ENCODE measurements around the gene RECQL. TPM values are rescaled to one million over a fixed set of nuclear protein-coding genes. Genes with fewer than 3 reads are reported as not detected.

The RECQL gene
- total and polyA plus RNA-seq, 4 donors, result 13.6 to 47.0 (median 28.6) TPM

DNA sequence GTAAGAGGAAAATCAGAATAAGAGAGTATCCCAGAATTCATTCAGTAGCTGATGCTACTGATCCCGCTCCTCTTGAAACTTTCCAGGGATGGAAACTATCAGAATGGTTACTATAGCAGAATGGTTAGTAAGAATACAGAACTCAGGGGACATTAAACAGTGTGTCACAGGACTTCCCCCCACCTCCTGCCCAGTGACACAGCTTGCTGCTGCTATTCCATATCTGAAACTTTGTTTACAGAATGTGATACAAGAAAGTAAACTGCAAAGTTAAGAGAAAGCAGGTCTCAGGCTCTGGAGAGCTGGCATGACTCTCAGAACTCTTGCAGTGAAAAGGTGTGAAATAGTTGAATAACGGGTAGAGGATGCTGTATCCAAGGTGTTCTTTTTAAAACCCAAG lies 28.0 kb upstream of the RECQL start:
- H3K9me3 ChIP-seq (ENCODE audit: control insufficient read depth, insufficient read depth, low read length), result no peaks in the 10 kb centered on the region
- 75% methylated on average over 1 of the region's 2 CpGs for WGBS (ENCODE audit: insufficient coverage)
- H3K27ac ChIP-seq (ENCODE audit: low read depth, low read length), result no peak overlapping the region
- no peak overlapping the region for H3K4me3 ChIP-seq (ENCODE audit: low read depth, low read length)
- peaks cover 6% of the 10 kb centered on the region for H3K4me1 ChIP-seq (ENCODE audit: control insufficient read depth, insufficient read depth, low read length)
- no peaks in the 10 kb centered on the region for H3K36me3 ChIP-seq (ENCODE audit: control insufficient read depth, insufficient read depth, low read length)
- H3K27me3 ChIP-seq (ENCODE audit: control insufficient read depth, insufficient read depth, low read length), result peaks cover 9% of the 10 kb centered on the region
- DNase-seq (ENCODE audit: low read depth in 4 of 6, low spot score in 6 of 6), result no peak

DNA sequence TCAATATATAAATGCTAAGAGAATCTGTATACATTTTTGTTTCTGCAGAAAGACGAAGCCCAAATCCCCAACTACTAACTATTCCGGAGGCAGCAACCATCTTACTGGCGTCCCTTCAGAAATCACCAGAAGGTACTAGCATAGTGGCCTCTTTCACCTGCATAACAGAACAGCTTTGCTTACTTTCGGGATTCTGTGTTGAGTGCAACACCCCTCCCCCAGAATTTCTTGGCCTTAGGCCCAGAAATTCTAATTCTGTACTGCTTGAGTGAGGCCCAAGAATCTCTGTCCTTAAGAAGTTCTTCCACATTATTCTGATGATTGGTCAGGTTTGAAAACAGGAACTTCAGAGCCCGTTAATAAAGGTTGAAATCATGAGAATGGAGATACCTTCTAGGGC lies 27.5 kb upstream of the RECQL start:
- Histone ChIP-seq H3K27ac (ENCODE audit: low read depth, low read length) (no peak overlapping the region), H3K4me1 (ENCODE audit: control insufficient read depth, insufficient read depth, low read length) (peaks cover 6% of the 10 kb centered on the region), H3K9me3 (ENCODE audit: control insufficient read depth, insufficient read depth, low read length) (no peaks in the 10 kb centered on the region), H3K4me3 (ENCODE audit: low read depth, low read length) (no peak overlapping the region), H3K27me3 (ENCODE audit: control insufficient read depth, insufficient read depth, low read length) (peaks cover 9% of the 10 kb centered on the region), H3K36me3 (ENCODE audit: control insufficient read depth, insufficient read depth, low read length) (no peaks in the 10 kb centered on the region)
- peak in 1 of 6 donors; percentile 16 for DNase-seq (ENCODE audit: low read depth in 4 of 6, low spot score in 6 of 6)
- 59% methylated on average over 4 of the region's 5 CpGs for WGBS (ENCODE audit: insufficient coverage)

DNA sequence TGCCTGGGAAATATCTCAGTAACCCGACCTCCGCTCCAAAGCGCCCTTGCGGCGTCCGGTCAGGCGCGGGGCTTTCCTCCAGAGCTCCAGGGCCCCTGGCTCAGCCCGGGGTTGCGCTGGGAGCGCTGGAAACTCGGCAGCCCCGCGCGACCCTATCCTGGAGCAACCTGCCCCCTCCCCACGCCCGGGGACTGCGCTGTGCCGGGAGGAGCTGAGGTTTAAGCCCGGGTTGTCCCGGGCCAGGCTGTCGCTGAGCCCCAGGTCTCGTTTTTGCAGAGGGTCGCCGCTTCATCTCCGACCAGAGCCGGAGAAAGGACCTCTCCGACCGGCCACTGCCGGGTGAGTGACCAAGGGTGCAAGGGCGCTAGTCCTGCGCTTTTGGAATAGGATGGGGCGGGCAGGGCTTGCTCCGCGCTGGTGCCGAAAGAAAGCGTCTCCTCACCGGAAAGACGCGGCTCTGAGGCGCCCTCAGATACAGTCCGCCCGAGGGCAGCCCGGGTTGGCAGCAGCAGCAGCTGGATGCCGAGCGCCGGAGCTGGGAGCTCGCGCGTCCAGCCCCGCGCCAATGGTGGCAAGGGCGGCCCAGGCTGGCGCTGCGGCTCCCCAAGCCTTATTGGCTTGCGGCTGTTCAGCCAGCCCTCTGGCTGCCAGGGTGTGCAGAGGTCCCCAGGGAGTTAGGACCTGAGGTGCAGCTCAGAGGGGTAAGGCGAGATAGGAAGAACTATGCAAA lies 26.2 kb upstream of the RECQL start:
- peaks cover 9% of the 10 kb centered on the region for H3K27me3 ChIP-seq (ENCODE audit: control insufficient read depth, insufficient read depth, low read length)
- H3K36me3 ChIP-seq (ENCODE audit: control insufficient read depth, insufficient read depth, low read length), result no peaks in the 10 kb centered on the region
- peak overlapping the region; percentile 67 for H3K4me3 ChIP-seq (ENCODE audit: low read depth, low read length)
- H3K27ac ChIP-seq (ENCODE audit: low read depth, low read length), result peak overlapping the region; percentile 18
- DNase-seq (ENCODE audit: low read depth in 4 of 6, low spot score in 6 of 6), result peak in 3 of 6 donors; percentile 35 to 79 (median 72)
- H3K4me1 ChIP-seq (ENCODE audit: control insufficient read depth, insufficient read depth, low read length), result peaks cover 6% of the 10 kb centered on the region
- 0% methylated on average over 57 of the region's 57 CpGs for WGBS (ENCODE audit: insufficient coverage)
- H3K9me3 ChIP-seq (ENCODE audit: control insufficient read depth, insufficient read depth, low read length), result no peaks in the 10 kb centered on the region

DNA sequence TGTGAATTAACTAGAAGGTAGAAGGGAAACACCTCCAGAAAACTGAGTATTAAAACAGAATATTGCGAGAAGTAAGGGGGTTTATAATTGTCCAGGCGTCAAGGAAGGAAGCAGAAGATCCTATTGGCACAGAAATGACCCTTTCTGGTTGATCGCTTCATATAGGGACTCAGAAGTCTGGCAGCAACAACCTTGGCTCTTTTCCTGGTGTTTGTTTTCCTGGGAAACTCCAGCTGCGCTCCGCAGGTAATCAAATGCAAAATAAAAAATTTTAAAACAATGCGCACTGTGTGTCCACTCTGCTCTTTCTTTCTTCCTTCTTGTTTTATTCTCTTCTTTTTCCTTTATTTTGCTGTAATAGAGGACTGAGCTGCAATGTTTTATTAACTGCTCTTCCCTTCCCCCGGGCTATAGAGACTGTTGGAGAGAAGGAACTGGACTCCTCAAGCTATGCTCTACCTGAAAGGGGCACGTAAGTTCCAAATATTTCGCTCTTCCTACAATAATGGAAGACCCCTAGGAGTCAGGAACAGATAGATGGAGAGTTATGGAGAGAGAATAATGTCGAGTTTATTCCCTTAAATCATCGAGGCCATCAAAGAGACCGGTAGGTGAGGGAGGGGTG lies 25.4 kb upstream of the RECQL start:
- no peak overlapping the region for H3K27ac ChIP-seq (ENCODE audit: low read depth, low read length)
- no peaks in the 10 kb centered on the region for H3K9me3 ChIP-seq (ENCODE audit: control insufficient read depth, insufficient read depth, low read length)
- peak overlapping the region; percentile 67 for H3K4me3 ChIP-seq (ENCODE audit: low read depth, low read length)
- peak in 2 of 6 donors; percentile 3 to 24 for DNase-seq (ENCODE audit: low read depth in 4 of 6, low spot score in 6 of 6)
- no peaks in the 10 kb centered on the region for H3K36me3 ChIP-seq (ENCODE audit: control insufficient read depth, insufficient read depth, low read length)
- peaks cover 6% of the 10 kb centered on the region for H3K4me1 ChIP-seq (ENCODE audit: control insufficient read depth, insufficient read depth, low read length)
- H3K27me3 ChIP-seq (ENCODE audit: control insufficient read depth, insufficient read depth, low read length), result peaks cover 9% of the 10 kb centered on the region
- 35% methylated on average over 5 of the region's 12 CpGs for WGBS (ENCODE audit: insufficient coverage)

DNA sequence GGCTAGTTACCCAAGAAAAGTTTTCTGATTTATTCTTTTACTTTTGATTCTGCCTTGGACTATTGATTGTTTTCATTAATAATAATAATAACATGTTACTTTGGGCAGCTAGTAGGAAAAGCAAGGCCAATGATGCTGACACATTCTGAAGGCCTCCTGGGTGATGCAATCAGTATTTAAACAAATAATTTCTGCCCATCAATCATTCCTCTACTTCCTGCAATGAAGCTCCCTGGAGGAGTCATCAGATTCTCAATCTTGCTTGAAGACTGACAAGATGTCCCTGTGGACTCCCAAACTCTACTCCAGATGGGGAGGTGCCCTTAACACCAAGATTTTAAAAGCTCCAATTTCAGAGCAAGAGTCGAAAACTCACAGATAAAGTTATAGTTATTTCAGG lies 24.6 kb upstream of the RECQL start, which contains the start of gene SPX:
TSS of gene SPX (plus strand) at position 244 of the 400 bp plus-strand sequence. CDS start 177 bp downstream, outside the sequence.
- no peak for DNase-seq (ENCODE audit: low read depth in 4 of 6, low spot score in 6 of 6)
- Histone ChIP-seq H3K27ac (ENCODE audit: low read depth, low read length) (no peak within 1 kb of the TSS), H3K4me3 (ENCODE audit: low read depth, low read length) (peak within 1 kb of the TSS; percentile 67), H3K27me3 (ENCODE audit: control insufficient read depth, insufficient read depth, low read length) (peaks cover 9% of the 10 kb centered on the region), H3K4me1 (ENCODE audit: control insufficient read depth, insufficient read depth, low read length) (peaks cover 6% of the 10 kb centered on the region), H3K36me3 (ENCODE audit: control insufficient read depth, insufficient read depth, low read length) (no peaks in the 10 kb centered on the region), H3K9me3 (ENCODE audit: control insufficient read depth, insufficient read depth, low read length) (no peaks in the 10 kb centered on the region)
- WGBS (ENCODE audit: insufficient coverage), result no CpG with 5 or more reads among the region's 1 CpG

DNA sequence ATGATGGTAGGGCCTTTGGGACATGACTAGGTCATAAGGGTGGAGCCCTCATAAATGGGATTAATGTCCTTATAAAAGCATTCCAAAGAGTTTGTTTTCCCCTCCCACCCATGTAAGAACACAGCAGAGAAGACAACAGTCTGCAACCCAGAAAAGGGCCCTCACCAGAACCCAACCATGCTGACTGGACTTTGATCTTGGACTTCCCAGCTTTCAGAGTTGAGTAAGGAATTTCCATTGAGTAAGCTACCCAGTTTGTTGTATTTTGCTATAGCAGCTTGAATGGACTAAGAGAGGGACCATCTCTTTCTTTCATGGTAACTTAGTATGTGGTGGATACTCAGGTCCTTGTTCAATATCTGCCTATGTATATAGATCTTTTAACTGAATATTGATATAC lies 21.7 kb upstream of the RECQL start:
- H3K36me3 ChIP-seq (ENCODE audit: control insufficient read depth, insufficient read depth, low read length), result no peaks in the 10 kb centered on the region

DNA sequence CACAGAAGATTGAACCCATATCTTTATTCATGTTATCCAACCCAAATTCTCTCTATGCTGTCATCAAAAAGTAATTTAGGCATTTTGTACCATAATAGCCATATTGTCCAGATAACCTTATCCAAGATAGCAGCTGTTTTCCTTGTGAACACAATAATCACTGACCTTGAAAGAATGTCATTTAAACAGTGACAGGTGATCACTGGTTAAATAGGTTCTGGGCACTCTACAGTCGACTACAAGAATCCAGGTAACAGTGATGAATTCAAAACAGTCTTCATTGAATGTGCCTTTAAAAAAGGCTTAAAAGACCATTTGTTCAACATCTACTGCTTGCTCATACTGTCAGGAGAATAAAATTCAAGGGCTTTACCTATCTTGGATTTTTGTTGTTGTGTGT lies 20.1 kb upstream of the RECQL start:
- no peaks in the 10 kb centered on the region for H3K36me3 ChIP-seq (ENCODE audit: control insufficient read depth, insufficient read depth, low read length)
- no CpG with 5 or more reads among the region's 1 CpG for WGBS (ENCODE audit: insufficient coverage)
- H3K27ac ChIP-seq (ENCODE audit: low read depth, low read length), result no peak overlapping the region

More for the DNA sequence above, 21.7 kb upstream of the RECQL start:
- peaks cover 6% of the 10 kb centered on the region for H3K27me3 ChIP-seq (ENCODE audit: control insufficient read depth, insufficient read depth, low read length)
- peaks cover 6% of the 10 kb centered on the region for H3K4me1 ChIP-seq (ENCODE audit: control insufficient read depth, insufficient read depth, low read length)
- H3K4me3 ChIP-seq (ENCODE audit: low read depth, low read length), result no peak overlapping the region
- no peaks in the 10 kb centered on the region for H3K9me3 ChIP-seq (ENCODE audit: control insufficient read depth, insufficient read depth, low read length)
- H3K27ac ChIP-seq (ENCODE audit: low read depth, low read length), result no peak overlapping the region
- no peak for DNase-seq (ENCODE audit: low read depth in 4 of 6, low spot score in 6 of 6)

DNA sequence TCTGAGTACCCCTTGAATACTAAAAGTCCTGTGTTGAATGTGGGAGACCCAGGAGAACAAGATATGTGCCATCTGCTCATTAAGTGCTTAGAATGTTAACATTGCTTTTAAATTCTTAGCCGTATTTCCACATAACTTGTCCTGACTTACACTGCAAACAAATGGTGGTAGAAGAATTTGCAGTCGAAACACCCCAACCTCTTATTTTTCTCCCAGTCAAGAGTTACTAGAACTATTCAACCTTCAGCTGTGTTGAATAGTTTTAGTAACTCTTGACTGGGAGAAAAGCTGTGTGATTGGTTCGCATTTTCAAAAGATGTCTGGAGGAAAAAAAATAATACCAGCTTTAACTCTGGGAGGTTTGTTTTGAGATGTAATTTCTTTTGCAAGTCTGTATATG lies 17.0 kb upstream of the RECQL start:
- DNase-seq (ENCODE audit: low read depth in 4 of 6, low spot score in 6 of 6), result peak in 1 of 6 donors; percentile 5
- peaks cover 3% of the 10 kb centered on the region for H3K36me3 ChIP-seq (ENCODE audit: control insufficient read depth, insufficient read depth, low read length)
- no peak overlapping the region for H3K27ac ChIP-seq (ENCODE audit: low read depth, low read length)
- H3K27me3 ChIP-seq (ENCODE audit: control insufficient read depth, insufficient read depth, low read length), result no peaks in the 10 kb centered on the region
- no peak overlapping the region for H3K4me3 ChIP-seq (ENCODE audit: low read depth, low read length)
- H3K9me3 ChIP-seq (ENCODE audit: control insufficient read depth, insufficient read depth, low read length), result no peaks in the 10 kb centered on the region
- no CpG with 5 or more reads among the region's 3 CpGs for WGBS (ENCODE audit: insufficient coverage)
- H3K4me1 ChIP-seq (ENCODE audit: control insufficient read depth, insufficient read depth, low read length), result no peaks in the 10 kb centered on the region

More for the DNA sequence above, 20.1 kb upstream of the RECQL start:
- Histone ChIP-seq H3K4me1 (ENCODE audit: control insufficient read depth, insufficient read depth, low read length) (no peaks in the 10 kb centered on the region), H3K27me3 (ENCODE audit: control insufficient read depth, insufficient read depth, low read length) (no peaks in the 10 kb centered on the region), H3K4me3 (ENCODE audit: low read depth, low read length) (no peak overlapping the region), H3K9me3 (ENCODE audit: control insufficient read depth, insufficient read depth, low read length) (no peaks in the 10 kb centered on the region)
- DNase-seq (ENCODE audit: low read depth in 4 of 6, low spot score in 6 of 6), result no peak

DNA sequence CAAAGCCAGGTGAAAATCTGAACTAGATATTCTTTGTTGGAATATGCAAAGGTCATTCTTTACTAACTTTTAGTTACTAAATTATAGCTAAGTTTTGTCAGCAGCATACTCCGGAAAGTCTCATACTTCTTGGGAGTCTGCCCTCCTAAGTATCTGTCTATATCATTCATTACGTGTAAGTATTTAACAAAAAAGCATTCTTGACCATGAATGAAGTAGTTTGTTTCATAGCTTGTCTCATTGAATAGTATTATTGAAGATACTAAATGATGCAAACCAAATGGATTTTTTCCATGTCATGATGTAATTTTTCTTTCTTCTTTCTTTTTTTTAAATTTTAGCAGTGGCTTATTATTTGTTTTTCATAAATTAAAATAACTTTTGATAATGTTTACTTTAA lies 14.8 kb upstream of the RECQL start:
- Histone ChIP-seq H3K4me3 (ENCODE audit: low read depth, low read length) (no peak overlapping the region), H3K36me3 (ENCODE audit: control insufficient read depth, insufficient read depth, low read length) (peaks cover 9% of the 10 kb centered on the region), H3K27me3 (ENCODE audit: control insufficient read depth, insufficient read depth, low read length) (no peaks in the 10 kb centered on the region), H3K9me3 (ENCODE audit: control insufficient read depth, insufficient read depth, low read length) (no peaks in the 10 kb centered on the region), H3K27ac (ENCODE audit: low read depth, low read length) (no peak overlapping the region), H3K4me1 (ENCODE audit: control insufficient read depth, insufficient read depth, low read length) (no peaks in the 10 kb centered on the region)
- no CpG with 5 or more reads among the region's 2 CpGs for WGBS (ENCODE audit: insufficient coverage)
- no peak for DNase-seq (ENCODE audit: low read depth in 4 of 6, low spot score in 6 of 6)

DNA sequence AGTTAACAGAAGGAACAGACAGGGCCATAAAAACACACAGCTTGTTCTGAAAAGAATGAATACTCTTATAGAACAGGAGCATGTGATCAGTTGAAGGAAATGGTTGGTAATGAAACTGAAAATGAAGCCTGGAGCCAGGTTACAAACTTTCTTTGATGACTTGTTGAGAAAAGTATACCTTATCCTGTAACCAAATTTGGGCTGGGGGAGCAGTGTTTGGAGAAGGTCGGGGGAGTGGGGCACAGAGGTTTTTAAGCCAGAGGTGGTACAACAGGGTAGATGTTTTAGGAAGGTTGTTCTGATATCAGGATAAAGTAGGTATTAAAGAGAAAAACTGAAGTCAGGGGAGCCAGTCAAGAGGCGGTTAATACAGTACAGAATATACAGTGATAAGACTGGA lies 8.3 kb upstream of the RECQL start:
- WGBS (ENCODE audit: insufficient coverage), result 45% methylated on average over 2 of the region's 2 CpGs
- no peak for DNase-seq (ENCODE audit: low read depth in 4 of 6, low spot score in 6 of 6)
- no peak overlapping the region for H3K4me3 ChIP-seq (ENCODE audit: low read depth, low read length)
- H3K9me3 ChIP-seq (ENCODE audit: control insufficient read depth, insufficient read depth, low read length), result no peaks in the 10 kb centered on the region
- no peaks in the 10 kb centered on the region for H3K4me1 ChIP-seq (ENCODE audit: control insufficient read depth, insufficient read depth, low read length)
- peaks cover 13% of the 10 kb centered on the region for H3K36me3 ChIP-seq (ENCODE audit: control insufficient read depth, insufficient read depth, low read length)
- no peak overlapping the region for H3K27ac ChIP-seq (ENCODE audit: low read depth, low read length)
- no peaks in the 10 kb centered on the region for H3K27me3 ChIP-seq (ENCODE audit: control insufficient read depth, insufficient read depth, low read length)
